GM12801 (cell line): ENCODE results near the gene ANKMY2.

Source experiments
- TF ChIP-seq, protein P1 (sequence below): IDR thresholded peaks from one replicate; pipeline ENCODE4 v1.5.1; 2011; ENCODE audit warnings: control low read depth; ENCODE audit not compliant: insufficient read length; ENCODE audit errors: extremely low read depth

Gene ANKMY2

DNA sequence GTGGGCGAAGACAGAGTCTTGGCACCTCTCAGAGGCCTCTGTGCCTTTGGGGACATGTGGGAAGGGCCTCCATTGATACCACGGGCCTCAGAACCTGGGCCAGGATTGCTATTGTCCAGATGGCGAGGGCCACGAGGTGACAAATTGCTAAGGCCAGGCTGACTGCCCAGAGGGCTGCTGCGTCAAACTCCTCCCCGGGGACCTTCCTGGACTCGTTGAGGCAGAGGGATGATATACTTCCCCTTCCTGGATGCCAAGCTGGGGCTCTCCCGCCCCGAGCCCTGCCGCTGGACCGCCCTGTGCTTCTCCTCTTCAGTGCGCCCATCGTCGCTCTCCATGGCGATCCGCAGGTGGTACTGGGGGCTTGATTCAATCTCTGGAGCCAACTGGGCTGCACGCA, 60.0 kb downstream of the ANKMY2 start:
- TF ChIP-seq, protein P1, sequence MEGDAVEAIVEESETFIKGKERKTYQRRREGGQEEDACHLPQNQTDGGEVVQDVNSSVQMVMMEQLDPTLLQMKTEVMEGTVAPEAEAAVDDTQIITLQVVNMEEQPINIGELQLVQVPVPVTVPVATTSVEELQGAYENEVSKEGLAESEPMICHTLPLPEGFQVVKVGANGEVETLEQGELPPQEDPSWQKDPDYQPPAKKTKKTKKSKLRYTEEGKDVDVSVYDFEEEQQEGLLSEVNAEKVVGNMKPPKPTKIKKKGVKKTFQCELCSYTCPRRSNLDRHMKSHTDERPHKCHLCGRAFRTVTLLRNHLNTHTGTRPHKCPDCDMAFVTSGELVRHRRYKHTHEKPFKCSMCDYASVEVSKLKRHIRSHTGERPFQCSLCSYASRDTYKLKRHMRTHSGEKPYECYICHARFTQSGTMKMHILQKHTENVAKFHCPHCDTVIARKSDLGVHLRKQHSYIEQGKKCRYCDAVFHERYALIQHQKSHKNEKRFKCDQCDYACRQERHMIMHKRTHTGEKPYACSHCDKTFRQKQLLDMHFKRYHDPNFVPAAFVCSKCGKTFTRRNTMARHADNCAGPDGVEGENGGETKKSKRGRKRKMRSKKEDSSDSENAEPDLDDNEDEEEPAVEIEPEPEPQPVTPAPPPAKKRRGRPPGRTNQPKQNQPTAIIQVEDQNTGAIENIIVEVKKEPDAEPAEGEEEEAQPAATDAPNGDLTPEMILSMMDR = no peak

DNA sequence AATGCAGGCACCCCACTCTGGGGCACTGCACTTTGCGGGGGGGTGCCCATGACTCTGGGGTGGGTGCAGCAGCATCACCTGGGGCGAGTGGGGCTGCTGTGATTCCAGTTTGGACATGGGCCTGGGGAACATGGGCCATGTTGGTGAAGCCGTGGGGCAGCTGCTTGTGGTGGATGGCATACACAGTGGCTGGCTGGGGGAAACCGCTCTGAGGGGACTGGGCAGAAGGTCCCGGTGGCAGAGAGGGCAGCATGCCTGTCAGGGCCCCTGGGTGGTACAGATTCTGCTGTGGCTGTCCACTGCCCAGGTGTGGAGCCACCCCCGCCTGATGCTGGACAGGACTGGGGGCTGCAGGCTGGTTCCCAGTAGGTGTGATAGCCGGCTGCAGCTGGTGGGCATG, 61.7 kb downstream of the ANKMY2 start:
- TF ChIP-seq, protein P1 = no peak

DNA sequence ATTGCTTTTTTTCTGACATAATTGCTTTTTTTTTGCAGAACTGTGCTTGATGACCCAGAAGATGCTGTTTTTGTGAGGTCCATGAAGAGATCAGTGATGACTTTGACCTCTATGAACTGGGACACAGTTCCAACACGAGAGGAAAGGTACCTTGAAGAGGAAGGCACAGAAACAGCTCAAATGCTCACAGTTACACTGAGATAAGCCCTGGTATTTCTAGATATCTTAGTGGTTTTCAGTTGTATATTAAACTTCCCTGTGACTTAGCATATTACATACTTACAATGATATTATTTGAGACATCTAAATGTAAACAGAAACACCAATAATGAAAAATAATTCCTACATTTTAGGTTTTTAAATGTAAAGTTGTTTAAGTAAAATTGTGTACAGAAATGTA, 64.3 kb downstream of the ANKMY2 start:
- TF ChIP-seq, protein P1 = no peak

DNA sequence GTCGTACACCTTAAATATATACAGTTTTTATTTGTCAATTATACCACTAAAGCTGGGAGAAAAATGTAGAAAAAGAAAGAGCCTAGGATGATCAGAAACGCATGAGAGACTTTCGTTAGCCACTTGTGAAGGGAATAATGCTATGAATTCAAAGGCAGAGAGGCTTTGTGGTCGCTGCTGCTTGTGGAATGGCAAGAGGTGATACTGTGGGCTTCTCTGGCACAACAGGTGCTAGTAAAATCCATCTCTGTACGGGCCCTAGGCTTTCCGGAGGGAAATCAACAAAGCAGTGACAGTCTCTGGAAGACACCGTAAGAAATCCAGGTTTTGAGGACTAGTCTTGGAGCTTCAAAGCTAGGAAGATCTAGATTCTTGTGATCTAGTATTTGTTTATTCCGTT, 66.3 kb downstream of the ANKMY2 start:
- TF ChIP-seq, protein P1 = no peak

DNA sequence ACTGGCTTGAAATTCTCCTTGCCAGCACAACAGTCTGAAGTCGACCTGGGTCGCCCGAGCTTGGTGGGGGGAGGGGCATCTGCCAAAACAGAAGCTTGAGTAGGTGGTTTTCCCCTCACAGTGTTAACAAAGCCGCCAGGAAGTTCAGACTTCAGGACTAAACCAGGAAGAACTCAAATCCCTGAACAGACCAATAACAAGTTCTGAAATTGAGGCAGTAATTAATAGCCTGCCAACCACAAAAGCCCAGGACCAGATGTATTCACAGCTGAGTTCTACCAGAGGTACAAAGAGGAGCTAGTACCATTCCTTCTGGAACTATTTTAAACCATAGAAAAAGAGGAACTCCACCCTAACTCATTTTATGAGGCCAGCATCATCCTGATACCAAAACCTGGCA, 73.6 kb downstream of the ANKMY2 start:
- TF ChIP-seq, protein P1 = no peak

DNA sequence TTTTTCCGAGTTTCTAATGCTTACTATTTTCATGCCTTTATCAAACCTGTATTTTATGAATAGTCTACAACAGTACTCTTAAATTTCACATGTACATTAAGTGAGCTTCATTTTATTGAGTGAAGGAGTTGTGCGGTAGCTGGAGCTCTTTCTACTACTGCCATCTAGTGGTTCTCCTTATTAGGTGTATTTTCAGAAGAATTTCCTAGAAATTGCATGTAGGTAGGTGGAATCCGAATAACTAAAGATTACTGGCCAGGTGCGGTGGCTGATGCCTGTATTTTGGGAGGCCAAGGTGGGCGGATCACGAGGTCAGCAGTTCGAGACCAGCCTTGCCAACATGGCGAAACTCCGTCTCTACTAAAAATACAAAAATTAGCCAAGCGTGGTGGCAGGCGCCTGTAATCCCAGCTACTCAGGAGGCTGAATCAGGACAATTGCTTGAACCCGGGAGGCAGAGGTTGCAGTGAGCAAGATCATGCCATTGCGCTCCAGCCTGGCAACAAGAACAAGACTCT, 80.6 kb downstream of the ANKMY2 start:
- TF ChIP-seq, protein P1 = no peak

DNA sequence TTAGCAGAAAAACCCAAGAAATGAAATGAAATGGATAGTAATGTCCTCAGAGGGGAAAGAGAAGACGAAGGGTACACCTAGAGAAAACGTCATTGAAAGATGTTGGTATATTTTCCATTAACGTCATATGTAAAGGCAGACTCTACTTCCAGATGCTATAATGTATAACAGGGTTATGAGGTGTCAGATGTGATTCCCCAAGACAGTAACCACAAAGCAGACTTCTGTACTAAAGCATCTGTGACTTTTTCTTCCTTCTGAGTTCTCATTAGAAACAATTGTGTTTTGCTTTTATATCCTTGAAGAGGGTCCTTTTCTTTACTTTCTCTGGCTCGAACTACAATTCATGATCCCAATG, 81.6 kb downstream of the ANKMY2 start:
- TF ChIP-seq, protein P1 = no peak
